MM.1S (cell line): Measurements from ENCODE around the gene PHF12.

ENCODE experiments used
- CTCF ChIP-seq: fragments of 300-600 bp; sonication (generic); IDR thresholded peaks from 2 replicates; pipeline ENCODE4 v1.5.1; 2016; ENCODE audit warnings: antibody characterized with exemption, low read length, mixed read lengths
- EZH2 ChIP-seq: fragments of 300-600 bp; sonication (generic); optimal IDR thresholded peaks from 2 replicates; pipeline ENCODE3; 2017; ENCODE audit warnings: low read depth, mild to moderate bottlenecking, antibody characterized with exemption, low read length, mixed read lengths

GRCh38 chr17:28985950-28986713, 34.8 kb upstream of the PHF12 start:
- TF ChIP-seq CTCF (no peak), EZH2 (no peak)
